ENCODE results near the gene NKX3-2. TPM values are rescaled to one million over a fixed set of nuclear protein-coding genes. Genes with fewer than 3 reads are reported as not detected.

Gene NKX3-2
- polyA plus RNA-seq, 3 donors from 2014 or later: not detected

DNA sequence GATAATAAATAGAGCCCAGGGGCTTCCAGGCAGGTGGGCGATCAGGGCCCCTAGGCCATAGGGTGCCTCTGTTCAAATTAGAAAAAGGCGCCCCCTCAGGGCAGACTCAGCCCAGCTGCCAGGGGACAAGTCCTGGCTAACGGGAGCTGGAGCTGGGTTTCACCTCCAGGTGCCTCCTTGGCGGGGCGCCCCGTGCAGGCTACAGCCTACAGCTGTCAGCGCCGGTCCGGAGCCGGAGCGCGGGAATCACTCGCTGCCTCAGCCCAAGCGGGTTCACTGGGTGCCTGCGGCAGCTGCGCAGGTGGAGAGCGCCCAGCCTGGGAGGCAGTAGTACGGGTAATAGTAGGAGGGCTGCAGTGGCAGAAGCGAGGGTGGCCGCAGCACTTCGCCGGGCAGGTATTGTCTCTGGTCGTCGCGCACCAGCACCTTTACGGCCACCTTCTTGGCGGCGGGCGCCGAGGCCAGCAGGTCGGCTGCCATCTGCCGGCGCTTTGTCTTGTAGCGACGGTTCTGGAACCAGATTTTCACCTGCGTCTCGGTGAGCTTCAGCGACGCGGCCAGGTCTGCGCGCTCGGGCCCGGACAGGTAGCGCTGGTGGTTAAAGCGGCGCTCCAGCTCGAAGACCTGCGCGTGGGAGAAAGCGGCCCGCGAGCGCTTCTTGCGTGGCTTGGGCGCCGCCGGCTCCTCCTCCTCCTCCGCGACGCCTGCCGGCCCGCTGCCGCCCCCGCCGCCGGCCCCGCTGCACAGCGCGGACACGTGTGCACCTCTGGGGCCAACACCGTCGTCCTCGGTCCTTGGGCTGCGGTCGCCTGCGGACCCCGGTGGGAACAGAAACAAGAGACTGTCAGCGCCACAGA is 2.4 kb downstream of the NKX3-2 start:
- Mint-ChIP-seq H3K36me3 (peaks cover 0 to 6% (median 3%) of the 10 kb centered on the region in 3 donors), H3K4me1 (peaks cover 29 to 56% of the 10 kb centered on the region in 2 donors), H3K27me3 (ENCODE audit: low read depth in 3 of 3) (peaks cover 47 to 75% (median 72%) of the 10 kb centered on the region in 3 donors), H3K4me3 (peak overlapping the region in 1 of 5 donors; percentile 68), H3K27ac (no peak overlapping the region), H3K9me3 (peaks cover 0 to 37% (median 11%) of the 10 kb centered on the region in 6 donors)
- DNase-seq: no peak

DNA sequence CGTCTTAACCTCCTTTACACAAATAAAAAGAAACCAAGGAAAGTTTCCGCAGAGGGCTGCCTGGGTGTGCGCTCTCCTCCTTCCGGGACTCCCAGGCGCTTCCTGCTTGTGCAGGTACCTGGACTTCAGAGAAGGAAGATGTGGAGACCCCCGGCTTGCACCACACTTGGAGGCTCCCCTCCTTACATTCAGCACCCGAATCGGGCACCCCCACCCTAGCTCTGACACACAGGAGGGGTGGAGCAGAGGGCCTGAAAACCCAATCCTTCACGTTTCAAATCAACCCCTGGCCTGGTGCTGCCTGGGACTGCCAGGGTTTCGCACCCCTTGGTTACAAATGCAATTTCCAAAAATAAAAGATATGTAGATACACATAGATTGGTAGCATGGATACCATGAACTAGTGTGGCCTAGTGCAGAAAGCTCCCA is 3.1 kb downstream of the NKX3-2 start:
- no peak for DNase-seq
- H3K27me3 Mint-ChIP-seq (ENCODE audit: low read depth in 3 of 3): peaks cover 43 to 75% (median 72%) of the 10 kb centered on the region in 3 donors
- peaks cover 24 to 55% of the 10 kb centered on the region in 2 donors for H3K4me1 Mint-ChIP-seq
- no peak overlapping the region for H3K27ac Mint-ChIP-seq
- peaks cover 3 to 38% (median 11%) of the 10 kb centered on the region in 6 donors for H3K9me3 Mint-ChIP-seq
- peak overlapping the region in 1 of 5 donors; percentile 30 for H3K4me3 Mint-ChIP-seq
- H3K36me3 Mint-ChIP-seq: peaks cover 0 to 7% (median 6%) of the 10 kb centered on the region in 3 donors

DNA sequence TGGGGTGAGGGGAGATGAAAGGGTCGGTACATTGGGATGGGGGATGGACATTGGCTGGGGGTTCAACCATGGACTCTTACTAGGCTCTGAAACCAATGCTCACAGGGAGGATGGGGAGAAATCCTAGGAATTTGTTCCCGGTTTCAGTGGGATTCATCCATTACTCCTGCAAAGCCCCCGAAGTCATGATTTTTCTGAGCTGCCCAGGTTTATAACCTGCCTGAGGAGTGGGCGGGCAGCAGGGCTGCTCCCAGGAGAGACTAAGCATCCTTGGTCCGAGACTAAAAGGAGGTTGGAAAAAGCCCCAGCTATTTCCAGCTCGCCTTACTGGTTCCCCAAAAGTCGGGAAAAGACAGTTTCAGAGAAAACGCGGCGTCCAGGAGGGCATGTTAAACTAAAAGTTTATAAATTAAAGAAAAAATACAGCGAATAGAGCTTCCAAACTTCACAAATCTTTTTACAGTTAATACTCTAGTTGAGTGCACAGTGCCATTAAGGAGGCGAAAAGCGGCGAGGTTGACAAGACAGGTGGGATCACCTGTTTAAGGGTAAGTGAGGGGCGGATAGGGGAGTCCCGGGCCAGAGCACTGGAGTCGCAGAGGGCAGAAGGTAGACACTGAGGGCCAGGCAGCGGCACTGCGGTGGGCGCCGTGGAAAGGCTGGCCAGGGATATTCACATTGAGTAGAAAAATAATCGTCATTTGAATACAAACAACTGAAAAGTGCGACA is 3.7 kb downstream of the NKX3-2 start:
- Mint-ChIP-seq H3K27ac (no peak overlapping the region), H3K27me3 (ENCODE audit: low read depth in 3 of 3) (peaks cover 45 to 77% (median 73%) of the 10 kb centered on the region in 3 donors), H3K4me3 (peak overlapping the region in 3 of 5 donors; percentile 13 to 45 (median 30)), H3K36me3 (peaks cover 0 to 7% (median 6%) of the 10 kb centered on the region in 3 donors), H3K9me3 (peaks cover 3 to 38% (median 12%) of the 10 kb centered on the region in 6 donors), H3K4me1 (peaks cover 22 to 51% of the 10 kb centered on the region in 2 donors)
- DNase-seq: no peak

DNA sequence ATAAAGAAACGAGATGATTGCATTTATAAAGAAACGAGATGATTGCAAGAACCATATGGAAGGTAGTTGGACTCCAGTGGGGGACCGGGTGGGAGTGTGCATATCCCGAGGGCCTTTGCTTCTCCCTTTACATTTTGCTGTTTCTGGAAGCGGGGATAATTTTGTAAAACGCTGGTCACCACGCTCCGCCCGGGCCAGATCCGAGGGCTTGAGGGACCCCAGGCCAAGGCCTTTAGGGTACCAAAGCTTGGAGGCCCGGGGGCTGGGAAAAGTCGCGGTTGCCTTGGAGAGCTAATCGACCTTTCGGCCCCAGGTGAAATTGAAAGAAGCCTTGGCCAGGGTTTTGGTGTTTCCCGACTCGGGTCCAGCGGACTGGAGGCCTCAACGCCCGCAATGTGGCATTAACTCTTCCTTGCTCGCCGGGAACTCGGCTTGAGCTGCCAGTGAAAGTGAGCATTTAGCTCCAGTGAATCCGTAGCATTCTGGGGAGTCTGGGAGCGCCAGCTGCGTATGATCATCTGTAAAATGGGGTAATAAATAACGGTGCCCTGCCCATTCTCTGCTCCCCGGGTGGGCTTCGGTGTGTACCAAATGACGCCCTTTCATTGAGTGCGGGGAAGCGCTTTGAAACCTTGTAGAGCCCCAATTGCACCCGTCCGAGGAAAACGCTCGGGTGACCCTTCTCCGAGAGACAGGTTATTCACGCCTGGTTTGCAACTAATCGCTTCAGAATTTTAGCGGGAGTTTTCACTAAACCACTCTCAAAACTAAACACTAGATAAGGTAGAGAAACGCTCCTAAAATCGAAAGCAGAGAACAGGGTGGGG is 4.5 kb downstream of the NKX3-2 start:
- Mint-ChIP-seq H3K4me1 (peaks cover 16 to 43% of the 10 kb centered on the region in 2 donors), H3K36me3 (peaks cover 0 to 7% (median 3%) of the 10 kb centered on the region in 3 donors), H3K9me3 (peaks cover 6 to 38% (median 12%) of the 10 kb centered on the region in 6 donors), H3K27ac (no peak overlapping the region), H3K4me3 (peak overlapping the region in 4 of 5 donors; percentile 15 to 33 (median 19)), H3K27me3 (ENCODE audit: low read depth in 3 of 3) (peaks cover 43 to 75% (median 74%) of the 10 kb centered on the region in 3 donors)
- DNase-seq: no peak

DNA sequence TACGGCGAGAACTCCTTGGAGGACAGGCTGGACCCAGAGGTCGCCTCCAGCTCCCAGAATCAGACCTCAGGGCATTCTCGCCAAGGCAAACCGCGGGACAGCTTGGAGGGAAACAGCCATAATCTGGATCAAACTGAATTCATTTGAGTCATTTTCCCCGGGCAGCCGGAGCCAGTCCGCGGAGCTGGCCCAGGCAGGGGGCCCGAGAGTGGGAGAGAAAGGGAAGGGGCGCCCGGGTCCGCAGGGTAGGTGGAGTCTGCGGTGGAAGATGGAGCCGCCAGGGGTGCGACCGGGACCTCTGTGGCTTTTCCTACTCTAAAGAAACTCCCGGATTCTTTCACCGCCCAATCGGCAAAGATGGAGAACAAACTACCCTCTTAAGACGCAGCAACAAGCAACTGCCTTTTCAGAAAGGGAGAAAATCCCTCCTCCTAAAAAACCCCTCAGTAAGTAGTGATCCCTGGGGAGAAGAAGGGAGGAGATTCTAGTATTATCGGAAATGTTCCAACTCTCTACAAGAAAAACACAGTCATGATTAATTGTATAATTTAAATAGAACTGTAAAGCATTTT is 5.2 kb downstream of the NKX3-2 start:
- H3K27me3 Mint-ChIP-seq (ENCODE audit: low read depth in 3 of 3): peaks cover 47 to 79% (median 78%) of the 10 kb centered on the region in 3 donors
- H3K27ac Mint-ChIP-seq: peak overlapping the region in 1 of 6 donors; percentile 58
- DNase-seq: no peak
- peak overlapping the region in 2 of 5 donors; percentile 3 to 27 for H3K4me3 Mint-ChIP-seq
- H3K4me1 Mint-ChIP-seq: peaks cover 16 to 42% of the 10 kb centered on the region in 2 donors
- peaks cover 8 to 41% (median 14%) of the 10 kb centered on the region in 6 donors for H3K9me3 Mint-ChIP-seq
- H3K36me3 Mint-ChIP-seq: peaks cover 0 to 7% (median 3%) of the 10 kb centered on the region in 3 donors

DNA sequence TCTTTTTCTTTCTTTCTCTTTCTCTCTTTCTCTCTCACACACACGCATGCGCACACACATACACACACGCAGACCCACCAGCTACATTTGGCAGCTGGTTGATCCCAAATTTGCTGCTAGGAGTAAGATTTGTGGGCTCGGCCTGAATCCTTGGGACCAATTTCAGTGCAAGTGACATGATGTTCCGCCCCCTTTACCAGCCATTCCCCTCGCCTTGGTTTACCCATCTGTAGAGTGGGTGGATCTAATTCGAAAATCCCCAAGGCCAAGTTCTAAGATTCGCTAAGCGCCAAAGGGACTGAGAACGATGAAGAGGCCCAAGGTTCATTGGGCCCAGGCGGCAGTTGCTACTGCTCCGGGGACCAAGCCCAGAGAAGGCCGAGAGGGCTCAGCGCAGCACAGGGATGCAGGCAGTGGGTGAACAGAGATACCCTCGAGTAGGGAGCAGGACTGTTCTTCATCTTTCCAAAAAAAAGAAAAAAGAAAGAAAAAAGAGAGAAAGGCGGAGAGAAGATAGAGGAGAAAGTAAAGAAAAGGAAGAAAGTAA is 5.8 kb downstream of the NKX3-2 start:
- H3K9me3 Mint-ChIP-seq: peaks cover 10 to 47% (median 16%) of the 10 kb centered on the region in 6 donors
- H3K4me1 Mint-ChIP-seq: peaks cover 15 to 42% of the 10 kb centered on the region in 2 donors

DNA sequence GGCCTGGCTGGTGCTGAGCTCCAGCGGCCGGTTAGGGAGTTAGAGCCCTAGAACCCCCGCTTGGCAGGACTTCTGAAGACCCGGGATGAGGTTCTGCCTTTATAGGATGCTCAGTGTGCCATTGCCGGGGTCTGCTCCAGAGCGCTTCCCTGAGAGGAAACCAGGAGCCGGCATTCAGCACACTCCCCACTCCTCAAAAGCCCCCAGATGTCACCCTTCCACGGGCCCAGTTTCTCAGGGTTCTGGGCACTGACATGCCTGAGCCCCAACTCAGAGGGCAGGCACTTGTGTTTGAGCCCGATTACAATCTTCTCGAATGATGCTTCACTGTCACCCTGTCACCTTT is 6.5 kb downstream of the NKX3-2 start:
- peaks cover 14 to 42% of the 10 kb centered on the region in 2 donors for H3K4me1 Mint-ChIP-seq
- peak overlapping the region in 1 of 5 donors; percentile 65 for H3K4me3 Mint-ChIP-seq
- H3K36me3 Mint-ChIP-seq: peaks cover 0 to 7% (median 6%) of the 10 kb centered on the region in 3 donors
- no peak overlapping the region for H3K27ac Mint-ChIP-seq
- peaks cover 51 to 80% (median 77%) of the 10 kb centered on the region in 3 donors for H3K27me3 Mint-ChIP-seq (ENCODE audit: low read depth in 3 of 3)
- H3K9me3 Mint-ChIP-seq: peaks cover 10 to 47% (median 16%) of the 10 kb centered on the region in 6 donors
- DNase-seq: no peak

More for the DNA sequence above, 5.8 kb downstream of the NKX3-2 start:
- Mint-ChIP-seq H3K4me3 (peak overlapping the region in 2 of 5 donors; percentile 27 to 65), H3K36me3 (peaks cover 0 to 7% (median 6%) of the 10 kb centered on the region in 3 donors), H3K27me3 (ENCODE audit: low read depth in 3 of 3) (peaks cover 53 to 83% (median 82%) of the 10 kb centered on the region in 3 donors), H3K27ac (peak overlapping the region in 1 of 6 donors; percentile 58)
- DNase-seq: no peak

DNA sequence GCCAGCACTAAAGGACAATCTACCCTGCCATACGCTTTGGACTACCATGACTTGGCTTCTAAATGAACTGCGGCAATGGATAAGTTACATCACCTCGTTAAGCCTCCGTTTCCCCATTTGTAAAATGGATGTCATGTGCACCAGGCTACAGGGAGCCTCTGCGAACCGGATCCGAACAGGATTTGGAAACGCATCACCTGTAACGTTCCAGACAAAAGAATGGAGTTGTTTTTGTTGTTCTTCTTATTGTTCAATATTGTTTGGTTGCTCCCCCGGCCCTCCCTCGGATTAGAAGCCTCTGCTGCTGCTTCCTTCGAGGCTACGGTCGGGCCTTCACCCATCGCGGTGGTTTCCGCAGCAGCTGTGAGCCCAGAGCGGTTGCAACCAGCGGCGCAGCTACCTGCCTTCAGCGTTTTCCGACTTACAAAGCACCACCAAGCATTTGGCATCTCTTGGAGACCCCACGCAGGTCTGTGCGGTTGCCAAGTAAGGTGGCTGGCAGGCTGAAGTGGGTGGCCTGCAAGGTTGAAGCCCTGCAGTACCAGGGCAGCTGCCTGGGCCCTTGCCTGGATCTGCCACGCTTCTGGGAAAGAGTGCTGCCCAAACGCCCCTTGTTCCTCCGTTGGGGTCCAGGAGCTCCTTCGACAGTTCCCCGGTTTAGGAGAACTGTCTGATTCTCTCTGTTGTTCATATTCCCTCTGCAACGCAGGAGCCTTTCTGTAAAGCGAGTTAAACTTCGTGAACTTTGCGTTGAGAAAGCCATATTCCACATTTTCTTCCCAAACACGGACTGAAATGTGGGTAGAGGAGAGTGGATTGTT is 7.1 kb downstream of the NKX3-2 start:
- H3K9me3 Mint-ChIP-seq: peaks cover 10 to 47% (median 16%) of the 10 kb centered on the region in 6 donors
- H3K27me3 Mint-ChIP-seq (ENCODE audit: low read depth in 3 of 3): peaks cover 53 to 85% (median 73%) of the 10 kb centered on the region in 3 donors
- peak overlapping the region in 1 of 6 donors; percentile 13 for H3K27ac Mint-ChIP-seq
- peaks cover 14 to 42% of the 10 kb centered on the region in 2 donors for H3K4me1 Mint-ChIP-seq
- H3K4me3 Mint-ChIP-seq: peak overlapping the region in 1 of 5 donors; percentile 40
- peaks cover 0 to 7% (median 6%) of the 10 kb centered on the region in 3 donors for H3K36me3 Mint-ChIP-seq
- no peak for DNase-seq

DNA sequence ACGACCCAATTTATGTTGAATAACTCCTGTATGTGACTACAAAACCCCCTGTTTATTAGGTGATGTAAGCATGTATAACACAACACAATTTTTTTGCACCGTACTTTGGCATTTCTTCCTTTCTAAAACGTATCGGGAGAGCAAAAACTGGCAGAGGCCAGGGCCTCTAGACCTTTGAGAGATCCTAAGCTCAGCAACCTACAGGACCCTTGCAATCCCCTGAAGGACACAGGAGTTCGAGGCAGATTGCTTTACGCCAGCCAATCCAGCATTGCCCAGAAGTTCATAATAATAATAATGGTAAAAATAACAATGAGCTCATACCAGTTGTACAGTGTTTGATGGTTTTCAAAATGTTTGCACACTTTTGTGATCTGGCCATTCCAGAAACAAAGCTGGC is 7.7 kb downstream of the NKX3-2 start:
- peaks cover 53 to 83% (median 78%) of the 10 kb centered on the region in 3 donors for H3K27me3 Mint-ChIP-seq (ENCODE audit: low read depth in 3 of 3)
- DNase-seq: no peak
- H3K9me3 Mint-ChIP-seq: peaks cover 10 to 49% (median 16%) of the 10 kb centered on the region in 6 donors
- peak overlapping the region in 1 of 6 donors; percentile 13 for H3K27ac Mint-ChIP-seq
- H3K4me3 Mint-ChIP-seq: peak overlapping the region in 1 of 5 donors; percentile 40
- H3K36me3 Mint-ChIP-seq: peaks cover 0 to 7% (median 6%) of the 10 kb centered on the region in 3 donors
- peaks cover 14 to 44% of the 10 kb centered on the region in 2 donors for H3K4me1 Mint-ChIP-seq

DNA sequence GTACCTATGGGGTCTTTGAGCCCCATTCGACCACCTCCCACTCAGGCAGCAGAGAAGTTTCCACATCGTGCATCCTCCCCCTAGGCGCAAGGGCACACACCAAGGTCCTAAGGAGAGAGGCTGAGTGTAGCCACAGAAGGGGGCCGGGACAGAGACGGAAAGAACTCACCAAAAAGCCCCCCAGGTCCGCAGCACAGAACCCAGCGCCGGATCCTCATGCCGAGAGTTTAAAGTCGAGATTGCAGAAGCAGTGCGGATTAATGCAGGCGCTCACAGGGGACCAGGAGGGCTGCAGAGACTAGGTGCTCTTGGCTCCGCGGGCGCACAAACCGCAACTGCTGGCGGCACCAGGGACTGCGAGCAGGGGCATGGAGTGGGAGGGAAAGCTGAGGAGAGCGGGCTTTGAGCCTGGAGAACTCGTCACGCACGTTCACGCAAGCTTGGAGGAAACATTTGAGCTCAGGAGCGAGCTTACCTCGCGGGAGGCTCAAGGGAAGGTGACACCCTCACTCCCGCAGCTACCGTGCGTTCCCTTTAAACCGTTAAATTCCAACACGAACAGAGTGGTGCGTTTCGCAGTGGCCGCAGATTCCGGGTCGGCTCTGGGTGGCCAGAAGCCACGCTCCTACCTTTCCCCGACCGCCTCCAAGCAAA is 8.5 kb downstream of the NKX3-2 start:
- Mint-ChIP-seq H3K4me3 (peak overlapping the region in 1 of 5 donors; percentile 27), H3K36me3 (peaks cover 0 to 7% (median 6%) of the 10 kb centered on the region in 3 donors), H3K4me1 (peaks cover 18 to 50% of the 10 kb centered on the region in 2 donors), H3K27me3 (ENCODE audit: low read depth in 3 of 3) (peaks cover 55 to 85% (median 79%) of the 10 kb centered on the region in 3 donors), H3K27ac (no peak overlapping the region), H3K9me3 (peaks cover 10 to 57% (median 18%) of the 10 kb centered on the region in 6 donors)
- DNase-seq: no peak

DNA sequence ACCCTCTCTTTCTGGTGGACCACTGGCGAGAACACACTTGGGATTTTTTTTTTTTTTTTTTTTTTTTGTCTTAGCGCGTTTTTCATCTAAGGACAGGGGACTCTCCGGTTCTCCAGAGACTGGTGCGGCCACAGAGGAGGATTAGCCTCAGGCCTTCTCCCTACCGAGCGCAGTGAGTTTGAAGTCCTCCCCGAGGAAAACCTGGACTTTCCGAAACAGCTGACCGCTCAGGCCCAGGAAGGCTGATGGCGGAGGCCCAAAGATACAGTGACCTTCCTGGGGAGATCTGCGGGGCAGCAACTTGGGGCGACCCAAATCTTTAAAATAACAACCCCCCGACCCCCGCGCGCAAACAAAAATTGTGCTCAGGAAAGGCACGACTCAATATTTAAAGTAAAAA is 9.2 kb downstream of the NKX3-2 start:
- no peak overlapping the region for H3K4me3 Mint-ChIP-seq
- H3K36me3 Mint-ChIP-seq: peaks cover 0 to 7% (median 6%) of the 10 kb centered on the region in 3 donors
- H3K27me3 Mint-ChIP-seq (ENCODE audit: low read depth in 3 of 3): peaks cover 53 to 86% (median 77%) of the 10 kb centered on the region in 3 donors
- H3K27ac Mint-ChIP-seq: no peak overlapping the region
- no peak for DNase-seq
- H3K4me1 Mint-ChIP-seq: peaks cover 17 to 47% of the 10 kb centered on the region in 2 donors
- H3K9me3 Mint-ChIP-seq: peaks cover 10 to 58% (median 19%) of the 10 kb centered on the region in 6 donors

Data from immature natural killer cell (primary cell).